Uterus (tissue), 4 donors: ENCODE data around the gene HLA-C. TPM values are rescaled to one million over a fixed set of nuclear protein-coding genes. Genes with fewer than 3 reads are reported as not detected.

ENCODE experiments used
- DNase-seq, 2 donors: peaks; one replicate each; pipeline ENCODE4 v3.0.0-alpha.2; 2019 to 2020
- H3K27ac ChIP-seq, 2 donors: fragments of 200-600 bp; sonication (generic); 1 replicate in 1 of 2; 2 replicates in 1 of 2; pipeline ENCODE4 v1.5.1; 2016 to 2018
- H3K27me3 ChIP-seq, 2 donors: fragments of 200-600 bp; sonication (generic); one replicate each; pipeline ENCODE4 v1.5.1; 2018 to 2019; ENCODE audit warnings: control low read depth in 1 of 2
- H3K36me3 ChIP-seq, 2 donors: fragments of 200-600 bp; sonication (generic); one replicate each; pipeline ENCODE4 v1.5.1; 2019; ENCODE audit warnings: control low read depth in 1 of 2
- H3K4me1 ChIP-seq, 2 donors: fragments of 200-600 bp; sonication (generic); one replicate each; pipeline ENCODE4 v1.5.1; 2018 to 2019; ENCODE audit warnings: control low read depth in 1 of 2
- H3K4me3 ChIP-seq, 2 donors: fragments of 200-600 bp; sonication (generic); 1 replicate in 1 of 2; 2 replicates in 1 of 2; pipeline ENCODE4 v1.5.1; 2018 to 2019; ENCODE audit warnings: mild to moderate bottlenecking in 1 of 2
- H3K9me3 ChIP-seq, 2 donors: fragments of 200-600 bp; sonication (generic); one replicate each; pipeline ENCODE4 v1.5.1; 2019; ENCODE audit warnings: control low read depth in 1 of 2
- CTCF ChIP-seq, 4 experiments: fragments of 200-600 bp in 2 of 4; fragments of 450-650 bp in 2 of 4; sonication (generic) in 2 of 4; IDR thresholded peaks; one replicate each; pipeline ENCODE4 v1.5.1; 2016 to 2019; ENCODE audit warnings: antibody characterized with exemption in 4 of 4, mild to moderate bottlenecking in 2 of 4, moderate library complexity in 1 of 4
- POLR2A ChIP-seq, 2 donors: fragments of 450-650 bp; IDR thresholded peaks; one replicate each; pipeline ENCODE4 v1.6.1; 2016; ENCODE audit warnings: antibody characterized with exemption in 2 of 2, mild to moderate bottlenecking in 1 of 2, moderate library complexity in 1 of 2
- intact Hi-C: fragments of 100-400 bp; cut with DNase I; formaldehyde crosslinking; loops from one replicate; pipeline ENCODE4 v1.15.1; 2023; ENCODE audit warnings: low total_unique reads
- total RNA-seq, 4 donors: library from RNA; depleted of rRNA in 3 of 4; stranded (reverse); fragments of >200 nt in 3 of 4; gene quantifications; one replicate each; pipeline versions ENCODE4 v1.1.0 to v1.2.4, GENCODE V29; 2014 to 2023
- donor health status: DM: yes; HTN: yes; CAD: no.

The HLA-C gene
- total RNA-seq, 4 donors from 2014 or later = 209 to 650 (median 336) TPM

GRCh38 chr6:31308050-31308844, 36.4 kb upstream of the HLA-C start:
- Histone ChIP-seq H3K27ac (no peak overlapping the region), H3K36me3 (no peaks in the 10 kb centered on the region), H3K4me1 (no peaks in the 10 kb centered on the region), H3K27me3 (no peaks in the 10 kb centered on the region), H3K4me3 (peak overlapping the region in 1 of 2 donors; percentile 13), H3K9me3 (no peaks in the 10 kb centered on the region)
- DNase-seq = no peak
- intact Hi-C loops = no loop called here
- TF ChIP-seq CTCF (IDR thresholded peaks at IDR 0.05) (no peak), POLR2A (IDR thresholded peaks at IDR 0.05) (no peak)

GRCh38 chr6:31307669-31308049, 35.8 kb upstream of the HLA-C start:
- Histone ChIP-seq H3K4me3 (no peak overlapping the region), H3K9me3 (no peaks in the 10 kb centered on the region), H3K27me3 (no peaks in the 10 kb centered on the region), H3K27ac (no peak overlapping the region), H3K4me1 (no peaks in the 10 kb centered on the region), H3K36me3 (no peaks in the 10 kb centered on the region)
- DNase-seq = no peak
- intact Hi-C loops = no loop called here
- no peak for TF ChIP-seq POLR2A (IDR thresholded peaks at IDR 0.05)
- no peak for TF ChIP-seq CTCF (IDR thresholded peaks at IDR 0.05)

- Histone ChIP-seq H3K36me3 (no peaks in the 10 kb centered on the region), H3K27ac (no peak overlapping the region), H3K4me1 (no peaks in the 10 kb centered on the region), H3K27me3 (no peaks in the 10 kb centered on the region), H3K9me3 (no peaks in the 10 kb centered on the region), H3K4me3 (no peak overlapping the region)
- intact Hi-C loops = no loop called here
- no peak for TF ChIP-seq POLR2A (IDR thresholded peaks at IDR 0.05)
- TF ChIP-seq CTCF (IDR thresholded peaks at IDR 0.05) = no peak
- no peak for DNase-seq
These were observed 33.9 kb upstream of the HLA-C start for GRCh38 chr6:31305703-31306219.

GRCh38 chr6:31304683-31305082, 32.8 kb upstream of the HLA-C start:
- Histone ChIP-seq H3K36me3 (no peaks in the 10 kb centered on the region), H3K9me3 (no peaks in the 10 kb centered on the region), H3K27me3 (no peaks in the 10 kb centered on the region), H3K4me1 (no peaks in the 10 kb centered on the region), H3K27ac (no peak overlapping the region), H3K4me3 (no peak overlapping the region)
- TF ChIP-seq CTCF (IDR thresholded peaks at IDR 0.05) (no peak), POLR2A (IDR thresholded peaks at IDR 0.05) (no peak)
- DNase-seq = no peak
- intact Hi-C loops = no loop called here

- no peak for TF ChIP-seq CTCF (IDR thresholded peaks at IDR 0.05)
- Histone ChIP-seq H3K27me3 (peaks cover 0 to 6% of the 10 kb centered on the region in 2 donors), H3K4me3 (no peak overlapping the region), H3K9me3 (no peaks in the 10 kb centered on the region), H3K4me1 (no peaks in the 10 kb centered on the region), H3K36me3 (no peaks in the 10 kb centered on the region), H3K27ac (no peak overlapping the region)
- no peak for DNase-seq
- intact Hi-C loops = no loop called here
These were observed 28.9 kb upstream of the HLA-C start for GRCh38 chr6:31300797-31301196.
